HepG2 (cell line): Measurements from ENCODE around the gene SLC13A3. TPM values are rescaled to one million over a fixed set of nuclear protein-coding genes. Genes with fewer than 3 reads are reported as not detected.

Experiments
- ASH2L ChIP-seq: fragments of 300-600, 200-600 bp; sonication (generic); IDR thresholded peaks from 2 replicates; pipeline ENCODE4 v1.7.0; 2017; ENCODE audit warnings: low read depth, mild to moderate bottlenecking, moderate library complexity, mixed read lengths, low read length; ENCODE audit not compliant: insufficient read length
- CC2D1A ChIP-seq: sonication (generic); formaldehyde crosslinking; IDR thresholded peaks from 2 replicates; pipeline ENCODE4 v1.8.1; 2023; ENCODE audit warnings: mild to moderate bottlenecking, missing genetic modification reagents
- ERF ChIP-seq: IDR thresholded peaks from 2 replicates; pipeline ENCODE4 v1.6.1; 2018; ENCODE audit warnings: missing biosample characterization, missing genetic modification reagents
- GATAD2A ChIP-seq: IDR thresholded peaks from 2 replicates; pipeline ENCODE4 v1.6.1; 2016
- KLF15 ChIP-seq: sonication (generic); formaldehyde crosslinking; IDR thresholded peaks from 2 replicates; pipeline ENCODE4 v1.8.1; 2023; ENCODE audit warnings: borderline replicate concordance, mild to moderate bottlenecking, inconsistent platforms, missing genetic modification reagents, mixed read lengths
- NFRKB ChIP-seq: fragments of 450-650 bp; IDR thresholded peaks from 2 replicates; pipeline ENCODE4 v1.6.1; 2017
- NR2F1 ChIP-seq, 2 experiments: fragments of 450-650 bp in 1 of 2; formaldehyde crosslinking in 1 of 2; IDR thresholded peaks; 2 replicates each; pipeline versions ENCODE4 v1.5.0 to v1.6.1; 2016 to 2020; ENCODE audit warnings: mild to moderate bottlenecking in 1 of 2, missing compliant biosample characterization in 1 of 2, missing genetic modification reagents in 1 of 2, moderate library complexity in 1 of 2
- POLR2G ChIP-seq: fragments of 200-400 bp; formaldehyde crosslinking; IDR thresholded peaks from 2 replicates; pipeline ENCODE4 v1.6.1; 2018; ENCODE audit warnings: mild to moderate bottlenecking, low read depth, low read length, moderate library complexity
- SNAI1 ChIP-seq: sonication (generic); formaldehyde crosslinking; IDR thresholded peaks from 2 replicates; pipeline ENCODE4 v1.5.0; 2020; ENCODE audit warnings: mild to moderate bottlenecking, missing genetic modification reagents, borderline replicate concordance
- SOX13 ChIP-seq, 3 experiments: fragments of 450-650 bp in 1 of 3; sonication (generic) in 1 of 3; formaldehyde crosslinking in 1 of 3; IDR thresholded peaks in 2 of 3; conservative IDR thresholded peaks in 1 of 3; 2 replicates each; pipeline versions ENCODE4 v1.5.0 to v1.6.1; 2016 to 2020; ENCODE audit warnings: antibody characterized with exemption in 1 of 3, mild to moderate bottlenecking in 1 of 3, missing compliant biosample characterization in 1 of 3, missing genetic modification reagents in 1 of 3, moderate library complexity in 1 of 3
- SRF ChIP-seq: IDR thresholded peaks from 2 replicates; pipeline ENCODE4 v1.6.1; 2011; ENCODE audit warnings: mild to moderate bottlenecking, low read depth, low read length, moderate library complexity
- TBP ChIP-seq: sonication (generic); formaldehyde crosslinking; IDR thresholded peaks from 2 replicates; pipeline ENCODE4 v1.5.0; 2020; ENCODE audit warnings: missing genetic modification reagents
- ZNF598 ChIP-seq: sonication (generic); formaldehyde crosslinking; IDR thresholded peaks from 2 replicates; pipeline ENCODE4 v1.5.1; 2020; ENCODE audit warnings: mild to moderate bottlenecking, missing genetic modification reagents, borderline replicate concordance
- ZNF619 ChIP-seq: sonication (generic); formaldehyde crosslinking; IDR thresholded peaks from 2 replicates; pipeline ENCODE4 v1.4.0; 2020; ENCODE audit warnings: mild to moderate bottlenecking, missing genetic modification reagents
- ZNF775 ChIP-seq: sonication (generic); formaldehyde crosslinking; IDR thresholded peaks from 2 replicates; pipeline ENCODE4 v1.4.0; 2020; ENCODE audit warnings: missing genetic modification reagents, mild to moderate bottlenecking, moderate library complexity, borderline replicate concordance
- polyA plus RNA-seq, 8 experiments: library from polyadenylated mRNA; depleted of rRNA in 3 of 8; stranded (reverse) in 7 of 8; unstranded in 1 of 8; fragments of >200 nt; fragmentation: Illumina TruSeq in 4 of 8; extraction: Trizol in 4 of 8; gene quantifications; 2 replicates each; pipeline versions ENCODE4 v1.2.1 to v1.2.3, GENCODE V29; 2011 to 2016; ENCODE audit warnings: low read depth in 4 of 8, missing spikeins in 1 of 8, mixed read lengths in 1 of 8; ENCODE audit not compliant: insufficient read depth in 1 of 8
- total RNA-seq, 5 experiments: library from RNA; depleted of rRNA; stranded (reverse); fragments of >200 nt; fragmentation: Illumina TruSeq; extraction: Trizol; gene quantifications; 2 replicates each; pipeline ENCODE4 v1.2.3, GENCODE V29; 2016; ENCODE audit warnings: low read depth in 1 of 5
- TF ChIP-seq, protein P1 (sequence below): sonication (generic); formaldehyde crosslinking; IDR thresholded peaks from 2 replicates; pipeline ENCODE4 v1.5.1; 2020; ENCODE audit warnings: mild to moderate bottlenecking, missing genetic modification reagents, moderate library complexity
- TF ChIP-seq, protein P2 (sequence below): sonication (generic); formaldehyde crosslinking; IDR thresholded peaks from 2 replicates; pipeline ENCODE4 v1.5.0; 2020; ENCODE audit warnings: mild to moderate bottlenecking, missing genetic modification reagents, borderline replicate concordance

Gene SLC13A3
- total and polyA plus RNA-seq, 2 of the 13 experiments (the other 11 are each of a cell fraction or from before 2014, with no cell fraction given) = 66.5 to 76.0 TPM

DNA sequence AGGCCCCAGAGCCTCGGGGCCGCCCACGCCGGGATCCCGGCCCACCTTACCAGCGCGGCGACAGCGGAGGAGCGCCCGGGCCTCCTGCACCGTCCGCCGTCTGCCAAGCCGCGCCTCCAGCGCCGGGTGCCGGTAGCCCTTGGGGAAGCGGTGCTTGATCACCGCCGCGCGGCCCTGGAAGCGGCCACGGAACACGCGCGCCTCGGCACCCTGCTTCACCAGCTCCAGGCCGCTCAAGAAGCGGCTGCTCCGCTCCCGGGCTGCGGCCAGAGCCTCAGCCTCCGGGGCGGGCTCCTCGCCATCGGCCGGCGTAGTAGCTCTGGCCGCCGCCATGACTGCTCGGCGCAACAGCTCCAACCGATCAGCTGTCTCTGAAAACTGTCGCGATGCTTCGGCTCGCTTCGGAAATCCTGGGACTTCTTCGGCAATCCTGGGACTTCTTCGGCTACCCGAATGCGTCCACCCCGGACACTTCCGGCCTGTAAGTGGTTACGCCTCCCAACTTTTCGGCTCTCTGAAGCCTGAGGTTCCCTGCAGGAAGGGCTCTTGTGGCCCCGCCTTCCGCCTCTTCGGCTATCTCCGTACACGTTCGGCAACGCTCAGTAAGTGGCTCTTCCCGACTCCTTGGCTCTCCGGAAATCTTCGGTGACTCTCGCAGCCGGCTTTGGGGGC is 38.0 kb upstream of the SLC13A3 start, which contains the start of gene TP53RK (continued):
- TF ChIP-seq, protein P1, sequence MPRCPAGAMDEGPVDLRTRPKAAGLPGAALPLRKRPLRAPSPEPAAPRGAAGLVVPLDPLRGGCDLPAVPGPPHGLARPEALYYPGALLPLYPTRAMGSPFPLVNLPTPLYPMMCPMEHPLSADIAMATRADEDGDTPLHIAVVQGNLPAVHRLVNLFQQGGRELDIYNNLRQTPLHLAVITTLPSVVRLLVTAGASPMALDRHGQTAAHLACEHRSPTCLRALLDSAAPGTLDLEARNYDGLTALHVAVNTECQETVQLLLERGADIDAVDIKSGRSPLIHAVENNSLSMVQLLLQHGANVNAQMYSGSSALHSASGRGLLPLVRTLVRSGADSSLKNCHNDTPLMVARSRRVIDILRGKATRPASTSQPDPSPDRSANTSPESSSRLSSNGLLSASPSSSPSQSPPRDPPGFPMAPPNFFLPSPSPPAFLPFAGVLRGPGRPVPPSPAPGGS (CRISPR knock-in tag) = peak; percentile 85
- TF ChIP-seq ZNF775 (CRISPR knock-in tag) (peak; percentile 24), ZNF619 (CRISPR knock-in tag) (peak; percentile 53; the same call in 1 of the 2 replicates), POLR2G (peak; percentile 96), ZNF598 (CRISPR knock-in tag) (peak; percentile 98), SNAI1 (CRISPR knock-in tag) (peak; percentile 20; the same call in 1 of the 2 replicates), NR2F1 (CRISPR knock-in tag; IDR thresholded peaks at IDR 0.05) (no peak), ASH2L (peak; percentile 94), KLF15 (peak; percentile 61; the same call in 1 of the 2 replicates), NFRKB (no peak), SOX13 (IDR thresholded peaks at IDR 0.05) (no peak), SOX13 (CRISPR knock-in tag; conservative IDR thresholded peaks at IDR 0.05 in 1 of 2, IDR thresholded peaks at IDR 0.05 in 1 of 2) (peak in 1 of 2 experiments; percentile 6; a peak in 1 of 4 replicates), ERF (CRISPR knock-in tag) (peak; percentile 93; the same call in 1 of the 2 replicates), GATAD2A (CRISPR knock-in tag) (peak; percentile 75), CC2D1A (CRISPR knock-in tag) (no peak), SRF (0 out of 2 replicates have a peak, but pooled peaks have one; percentile 32), TBP (no peak)
- TF ChIP-seq, protein P2, sequence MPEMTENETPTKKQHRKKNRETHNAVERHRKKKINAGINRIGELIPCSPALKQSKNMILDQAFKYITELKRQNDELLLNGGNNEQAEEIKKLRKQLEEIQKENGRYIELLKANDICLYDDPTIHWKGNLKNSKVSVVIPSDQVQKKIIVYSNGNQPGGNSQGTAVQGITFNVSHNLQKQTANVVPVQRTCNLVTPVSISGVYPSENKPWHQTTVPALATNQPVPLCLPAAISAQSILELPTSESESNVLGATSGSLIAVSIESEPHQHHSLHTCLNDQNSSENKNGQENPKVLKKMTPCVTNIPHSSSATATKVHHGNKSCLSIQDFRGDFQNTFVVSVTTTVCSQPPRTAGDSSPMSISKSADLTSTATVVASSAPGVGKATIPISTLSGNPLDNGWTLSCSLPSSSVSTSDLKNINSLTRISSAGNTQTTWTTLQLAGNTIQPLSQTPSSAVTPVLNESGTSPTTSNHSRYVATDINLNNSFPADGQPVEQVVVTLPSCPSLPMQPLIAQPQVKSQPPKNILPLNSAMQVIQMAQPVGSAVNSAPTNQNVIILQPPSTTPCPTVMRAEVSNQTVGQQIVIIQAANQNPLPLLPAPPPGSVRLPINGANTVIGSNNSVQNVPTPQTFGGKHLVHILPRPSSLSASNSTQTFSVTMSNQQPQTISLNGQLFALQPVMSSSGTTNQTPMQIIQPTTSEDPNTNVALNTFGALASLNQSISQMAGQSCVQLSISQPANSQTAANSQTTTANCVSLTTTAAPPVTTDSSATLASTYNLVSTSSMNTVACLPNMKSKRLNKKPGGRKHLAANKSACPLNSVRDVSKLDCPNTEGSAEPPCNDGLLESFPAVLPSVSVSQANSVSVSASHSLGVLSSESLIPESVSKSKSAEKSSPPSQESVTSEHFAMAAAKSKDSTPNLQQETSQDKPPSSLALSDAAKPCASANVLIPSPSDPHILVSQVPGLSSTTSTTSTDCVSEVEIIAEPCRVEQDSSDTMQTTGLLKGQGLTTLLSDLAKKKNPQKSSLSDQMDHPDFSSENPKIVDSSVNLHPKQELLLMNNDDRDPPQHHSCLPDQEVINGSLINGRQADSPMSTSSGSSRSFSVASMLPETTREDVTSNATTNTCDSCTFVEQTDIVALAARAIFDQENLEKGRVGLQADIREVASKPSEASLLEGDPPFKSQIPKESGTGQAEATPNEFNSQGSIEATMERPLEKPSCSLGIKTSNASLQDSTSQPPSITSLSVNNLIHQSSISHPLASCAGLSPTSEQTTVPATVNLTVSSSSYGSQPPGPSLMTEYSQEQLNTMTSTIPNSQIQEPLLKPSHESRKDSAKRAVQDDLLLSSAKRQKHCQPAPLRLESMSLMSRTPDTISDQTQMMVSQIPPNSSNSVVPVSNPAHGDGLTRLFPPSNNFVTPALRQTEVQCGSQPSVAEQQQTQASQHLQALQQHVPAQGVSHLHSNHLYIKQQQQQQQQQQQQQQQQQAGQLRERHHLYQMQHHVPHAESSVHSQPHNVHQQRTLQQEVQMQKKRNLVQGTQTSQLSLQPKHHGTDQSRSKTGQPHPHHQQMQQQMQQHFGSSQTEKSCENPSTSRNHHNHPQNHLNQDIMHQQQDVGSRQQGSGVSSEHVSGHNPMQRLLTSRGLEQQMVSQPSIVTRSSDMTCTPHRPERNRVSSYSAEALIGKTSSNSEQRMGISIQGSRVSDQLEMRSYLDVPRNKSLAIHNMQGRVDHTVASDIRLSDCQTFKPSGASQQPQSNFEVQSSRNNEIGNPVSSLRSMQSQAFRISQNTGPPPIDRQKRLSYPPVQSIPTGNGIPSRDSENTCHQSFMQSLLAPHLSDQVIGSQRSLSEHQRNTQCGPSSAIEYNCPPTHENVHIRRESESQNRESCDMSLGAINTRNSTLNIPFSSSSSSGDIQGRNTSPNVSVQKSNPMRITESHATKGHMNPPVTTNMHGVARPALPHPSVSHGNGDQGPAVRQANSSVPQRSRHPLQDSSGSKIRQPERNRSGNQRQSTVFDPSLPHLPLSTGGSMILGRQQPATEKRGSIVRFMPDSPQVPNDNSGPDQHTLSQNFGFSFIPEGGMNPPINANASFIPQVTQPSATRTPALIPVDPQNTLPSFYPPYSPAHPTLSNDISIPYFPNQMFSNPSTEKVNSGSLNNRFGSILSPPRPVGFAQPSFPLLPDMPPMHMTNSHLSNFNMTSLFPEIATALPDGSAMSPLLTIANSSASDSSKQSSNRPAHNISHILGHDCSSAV (CRISPR knock-in tag) = 0 out of 2 replicates have a peak, but pooled peaks have one; percentile 76
